MM.1S (cell line): Measurements from ENCODE around the gene FLII.

Source experiments
- DNase-seq: peaks from one replicate; pipeline ENCODE4 v3.0.0-alpha.2; 2015
- H2AFZ ChIP-seq: fragments of 300-600 bp; sonication (generic); 2 replicates; pipeline ENCODE4 v1.6.0; 2016; ENCODE audit warnings: antibody characterized with exemption, low read length
- H3F3A ChIP-seq: fragments of 300-600 bp; sonication (generic); 2 replicates; pipeline ENCODE4 v1.6.1; 2016; ENCODE audit warnings: mild to moderate bottlenecking, antibody characterized with exemption, low read length, moderate library complexity, mixed read lengths; ENCODE audit not compliant: insufficient read depth
- H3K27ac ChIP-seq: fragments of 300-600 bp; sonication (generic); 2 replicates; pipeline ENCODE4 v1.5.1; 2016; ENCODE audit warnings: mild to moderate bottlenecking, low read length
- H3K27me3 ChIP-seq: fragments of 300-600 bp; sonication (generic); replicated peaks from 2 replicates; pipeline ENCODE4 v1.6.0; 2016; ENCODE audit warnings: low read length; ENCODE audit not compliant: insufficient read depth
- H3K36me3 ChIP-seq: fragments of 300-600 bp; sonication (generic); replicated peaks from 2 replicates; pipeline ENCODE4 v1.6.1; 2016; ENCODE audit warnings: mild to moderate bottlenecking, low read length, mixed read lengths; ENCODE audit not compliant: insufficient read depth
- H3K4me1 ChIP-seq: fragments of 300-600 bp; sonication (generic); 2 replicates; pipeline ENCODE4 v1.6.1; 2016; ENCODE audit warnings: low read length, mixed read lengths
- H3K4me2 ChIP-seq: fragments of 300-600 bp; sonication (generic); 2 replicates; pipeline ENCODE4 v1.6.0; 2016; ENCODE audit warnings: low read depth, low read length
- H3K4me3 ChIP-seq: fragments of 300-600 bp; sonication (generic); 2 replicates; pipeline ENCODE4 v1.5.1; 2016; ENCODE audit warnings: low read length, mixed read lengths
- H3K79me2 ChIP-seq: fragments of 300-600 bp; sonication (generic); 2 replicates; pipeline ENCODE4 v1.6.1; 2016; ENCODE audit warnings: mixed run types, low read length, mixed read lengths
- H3K9ac ChIP-seq: fragments of 300-600 bp; sonication (generic); 2 replicates; pipeline ENCODE4 v1.6.1; 2016; ENCODE audit warnings: low read length, mixed read lengths
- H3K9me2 ChIP-seq: fragments of 300-600 bp; sonication (generic); replicated peaks from 2 replicates; pipeline ENCODE4 v1.6.1; 2016; ENCODE audit warnings: mild to moderate bottlenecking, low read length, mixed read lengths; ENCODE audit not compliant: insufficient read depth
- H3K9me3 ChIP-seq: fragments of 300-600 bp; sonication (generic); replicated peaks from 2 replicates; pipeline ENCODE4 v1.6.1; 2016; ENCODE audit warnings: mild to moderate bottlenecking, low read length, mixed read lengths; ENCODE audit not compliant: insufficient read depth
- H4K20me1 ChIP-seq: fragments of 300-600 bp; sonication (generic); 2 replicates; pipeline ENCODE4 v1.6.1; 2016; ENCODE audit warnings: mild to moderate bottlenecking, low read length, moderate library complexity, mixed read lengths; ENCODE audit not compliant: insufficient read depth
- EZH2 ChIP-seq: fragments of 300-600 bp; sonication (generic); optimal IDR thresholded peaks from 2 replicates; pipeline ENCODE3; 2017; ENCODE audit warnings: low read depth, mild to moderate bottlenecking, antibody characterized with exemption, low read length, mixed read lengths
- EZH2phosphoT487 ChIP-seq: fragments of 300-600 bp; sonication (generic); IDR thresholded peaks from 2 replicates; pipeline ENCODE4 v1.6.1; 2018; ENCODE audit warnings: antibody characterized with exemption, low read length
- TF ChIP-seq, protein P1 (sequence below): fragments of 300-600 bp; sonication (generic); IDR thresholded peaks from 2 replicates; pipeline ENCODE4 v1.5.1; 2016; ENCODE audit warnings: antibody characterized with exemption, low read length, mixed read lengths

FLII gene

DNA sequence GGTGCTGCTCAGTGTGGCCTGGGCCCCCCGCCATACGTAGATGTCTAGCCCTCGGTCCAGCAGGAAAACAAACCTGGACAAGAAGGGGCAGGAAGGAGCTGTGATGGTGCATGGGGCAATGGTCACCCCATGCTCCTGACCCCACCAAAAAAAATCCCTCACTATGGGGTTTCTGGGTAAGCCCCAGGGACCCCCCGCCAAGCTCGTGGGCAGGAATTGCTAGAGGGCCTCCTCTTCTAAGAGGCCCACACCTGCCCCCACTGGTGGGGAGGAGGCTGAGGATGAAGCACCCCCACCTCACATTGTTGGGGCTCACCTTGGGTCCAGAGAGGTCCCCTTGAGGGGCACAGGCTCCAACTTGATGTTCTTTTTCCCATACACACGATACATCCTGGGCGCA lies 9.7 kb downstream of the FLII start:
- Histone ChIP-seq H3K27me3 (no peaks in the 10 kb centered on the region), H3K4me1 (no peaks in the 10 kb centered on the region), H3K4me3 (no peak overlapping the region), H3K4me2 (no peak overlapping the region), H2AFZ (no peak overlapping the region), H4K20me1 (no peaks in the 10 kb centered on the region), H3K9me3 (no peaks in the 10 kb centered on the region), H3K79me2 (no peaks in the 10 kb centered on the region), H3K27ac (no peak overlapping the region), H3K9me2 (no peaks in the 10 kb centered on the region), H3F3A (no peaks in the 10 kb centered on the region), H3K9ac (no peak overlapping the region), H3K36me3 (no peaks in the 10 kb centered on the region; the same call in 1 of the 2 replicates)
- DNase-seq: no peak
- TF ChIP-seq EZH2phosphoT487 (no peak), EZH2 (no peak)
- TF ChIP-seq, protein P1, sequence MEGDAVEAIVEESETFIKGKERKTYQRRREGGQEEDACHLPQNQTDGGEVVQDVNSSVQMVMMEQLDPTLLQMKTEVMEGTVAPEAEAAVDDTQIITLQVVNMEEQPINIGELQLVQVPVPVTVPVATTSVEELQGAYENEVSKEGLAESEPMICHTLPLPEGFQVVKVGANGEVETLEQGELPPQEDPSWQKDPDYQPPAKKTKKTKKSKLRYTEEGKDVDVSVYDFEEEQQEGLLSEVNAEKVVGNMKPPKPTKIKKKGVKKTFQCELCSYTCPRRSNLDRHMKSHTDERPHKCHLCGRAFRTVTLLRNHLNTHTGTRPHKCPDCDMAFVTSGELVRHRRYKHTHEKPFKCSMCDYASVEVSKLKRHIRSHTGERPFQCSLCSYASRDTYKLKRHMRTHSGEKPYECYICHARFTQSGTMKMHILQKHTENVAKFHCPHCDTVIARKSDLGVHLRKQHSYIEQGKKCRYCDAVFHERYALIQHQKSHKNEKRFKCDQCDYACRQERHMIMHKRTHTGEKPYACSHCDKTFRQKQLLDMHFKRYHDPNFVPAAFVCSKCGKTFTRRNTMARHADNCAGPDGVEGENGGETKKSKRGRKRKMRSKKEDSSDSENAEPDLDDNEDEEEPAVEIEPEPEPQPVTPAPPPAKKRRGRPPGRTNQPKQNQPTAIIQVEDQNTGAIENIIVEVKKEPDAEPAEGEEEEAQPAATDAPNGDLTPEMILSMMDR: no peak

DNA sequence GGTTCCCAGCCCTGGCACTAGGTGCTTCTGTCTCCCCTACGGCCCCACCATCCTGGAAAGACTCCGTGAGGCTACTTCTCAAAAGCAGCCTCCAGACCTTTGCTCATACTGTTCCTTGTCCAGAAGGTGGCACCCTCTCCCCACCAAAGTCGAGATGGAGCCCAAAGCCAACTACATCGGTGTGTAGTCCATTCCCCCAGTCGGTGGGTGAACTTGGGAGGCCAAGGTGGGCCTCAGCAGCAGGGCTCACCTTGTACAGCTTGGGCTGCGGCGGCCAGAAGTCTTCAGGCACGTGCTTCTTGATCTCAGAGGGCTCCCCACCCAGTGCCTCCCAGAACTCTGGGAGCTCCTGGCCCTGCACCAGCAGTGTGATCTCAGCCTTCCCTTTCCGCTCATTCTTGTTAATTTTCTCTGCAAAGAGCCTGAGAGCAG lies 10.2 kb downstream of the FLII start:
- H3K27ac ChIP-seq: no peak overlapping the region
- no peak overlapping the region for H2AFZ ChIP-seq
- H3K9me3 ChIP-seq: no peaks in the 10 kb centered on the region
- H3K4me1 ChIP-seq: no peaks in the 10 kb centered on the region
- no peaks in the 10 kb centered on the region for H4K20me1 ChIP-seq
- H3K9me2 ChIP-seq: no peaks in the 10 kb centered on the region
- H3K4me3 ChIP-seq: no peak overlapping the region
- DNase-seq: peak; percentile 64
- H3K27me3 ChIP-seq: no peaks in the 10 kb centered on the region
- TF ChIP-seq EZH2phosphoT487: no peak
- TF ChIP-seq, protein P1: peak; percentile 73
- H3K4me2 ChIP-seq: no peak overlapping the region
- H3K9ac ChIP-seq: no peak overlapping the region
- H3F3A ChIP-seq: no peaks in the 10 kb centered on the region
- no peaks in the 10 kb centered on the region for H3K79me2 ChIP-seq
- no peaks in the 10 kb centered on the region; the same call in 1 of the 2 replicates for H3K36me3 ChIP-seq

DNA sequence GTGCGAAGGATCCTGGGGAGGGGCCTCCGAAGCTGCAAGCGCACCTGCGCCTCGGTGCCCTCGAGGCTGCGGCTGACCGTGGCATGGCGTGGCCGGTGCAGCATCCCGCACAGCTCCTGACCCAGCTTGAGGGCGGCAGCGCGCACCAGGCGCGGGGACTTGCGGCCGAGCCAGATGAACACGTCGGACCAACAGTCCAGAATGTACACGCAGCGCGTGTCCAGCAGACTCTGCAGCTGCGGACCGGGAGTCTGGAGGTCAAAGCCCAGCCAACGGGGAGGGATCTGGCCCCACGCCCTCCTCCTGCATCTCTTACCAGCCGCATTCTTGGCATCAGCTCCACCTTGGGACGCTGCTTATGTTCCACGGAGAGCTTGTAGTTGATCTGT lies 10.9 kb downstream of the FLII start:
- no peak overlapping the region for H2AFZ ChIP-seq
- H3K9me3 ChIP-seq: no peaks in the 10 kb centered on the region
- H3K4me1 ChIP-seq: no peaks in the 10 kb centered on the region
- no peaks in the 10 kb centered on the region for H3F3A ChIP-seq
- no peak overlapping the region for H3K4me3 ChIP-seq
- H4K20me1 ChIP-seq: no peaks in the 10 kb centered on the region
- DNase-seq: no peak
- no peaks in the 10 kb centered on the region; the same call in 1 of the 2 replicates for H3K36me3 ChIP-seq
- no peak overlapping the region for H3K27ac ChIP-seq
- H3K4me2 ChIP-seq: no peak overlapping the region
- TF ChIP-seq, protein P1: no peak
- H3K27me3 ChIP-seq: no peaks in the 10 kb centered on the region
- H3K9ac ChIP-seq: no peak overlapping the region
- no peaks in the 10 kb centered on the region for H3K9me2 ChIP-seq
- no peaks in the 10 kb centered on the region for H3K79me2 ChIP-seq
